ENCODE data around the gene KLHDC4.

The KLHDC4 gene

GRCh38 chr16:87666919-87667318, 98.9 kb downstream of the KLHDC4 start:
- H3K79me2 ChIP-seq (ENCODE audit: insufficient read depth, low read length): no peaks in the 10 kb centered on the region
- H3K4me2 ChIP-seq (ENCODE audit: insufficient read depth, low read length): no peak overlapping the region
- no peak overlapping the region for H3K4me3 ChIP-seq (ENCODE audit: low read depth in 1 of 2, low read length in 2 of 2)
- no peak overlapping the region for H2AFZ ChIP-seq (ENCODE audit: low read depth, low read length)
- ATAC-seq (ENCODE audit: insufficient read depth, low read depth): no peak
- no peaks in the 10 kb centered on the region for H3K4me1 ChIP-seq (ENCODE audit: insufficient read depth, low read length)
- H3K9ac ChIP-seq (ENCODE audit: low read depth, low read length): no peak overlapping the region
- DNase-seq: no peak
- H3K27me3 ChIP-seq (ENCODE audit: insufficient read depth, low read length, poor library complexity): no peaks in the 10 kb centered on the region
- H3K9me3 ChIP-seq (ENCODE audit: insufficient read depth, low read length, severe bottlenecking): no peaks in the 10 kb centered on the region
- H3K36me3 ChIP-seq (ENCODE audit: insufficient read depth, low read length): no peaks in the 10 kb centered on the region
- no peak overlapping the region for H3K27ac ChIP-seq (ENCODE audit: low read length)
- H4K20me1 ChIP-seq (ENCODE audit: insufficient read depth, low read length): no peaks in the 10 kb centered on the region; the same call in none of the 2 replicates
- TF ChIP-seq EZH2 (IDR thresholded peaks at IDR 0.05; ENCODE audit: borderline replicate concordance, low read depth, low read length, severe bottlenecking) (no peak), CTCF (IDR thresholded peaks at IDR 0.05; ENCODE audit: borderline replicate concordance, extremely low read depth, low read length, poor library complexity, severe bottlenecking) (no peak)

- no peaks in the 10 kb centered on the region for H3K36me3 ChIP-seq (ENCODE audit: insufficient read depth, low read length)
- no peaks in the 10 kb centered on the region for H3K27me3 ChIP-seq (ENCODE audit: insufficient read depth, low read length, poor library complexity)
- no peak overlapping the region for H3K4me2 ChIP-seq (ENCODE audit: insufficient read depth, low read length)
- H3K9me3 ChIP-seq (ENCODE audit: insufficient read depth, low read length, severe bottlenecking): no peaks in the 10 kb centered on the region
- TF ChIP-seq EZH2 (IDR thresholded peaks at IDR 0.05; ENCODE audit: borderline replicate concordance, low read depth, low read length, severe bottlenecking) (no peak), CTCF (IDR thresholded peaks at IDR 0.05; ENCODE audit: borderline replicate concordance, extremely low read depth, low read length, poor library complexity, severe bottlenecking) (no peak)
- H3K4me1 ChIP-seq (ENCODE audit: insufficient read depth, low read length): no peaks in the 10 kb centered on the region
- DNase-seq (no peak), ATAC-seq (ENCODE audit: insufficient read depth, low read depth) (no peak)
- H2AFZ ChIP-seq (ENCODE audit: low read depth, low read length): no peak overlapping the region
- H3K27ac ChIP-seq (ENCODE audit: low read length): no peak overlapping the region
- no peaks in the 10 kb centered on the region for H3K79me2 ChIP-seq (ENCODE audit: insufficient read depth, low read length)
- H4K20me1 ChIP-seq (ENCODE audit: insufficient read depth, low read length): peaks cover 8% of the 10 kb centered on the region
- H3K9ac ChIP-seq (ENCODE audit: low read depth, low read length): no peak overlapping the region
- no peak overlapping the region for H3K4me3 ChIP-seq (ENCODE audit: low read depth in 1 of 2, low read length in 2 of 2)
Observed at GRCh38 chr16:87665193-87665592, 100.6 kb downstream of the KLHDC4 start.

GRCh38 chr16:87664792-87665191, 101.0 kb downstream of the KLHDC4 start:
- Histone ChIP-seq H3K9me3 (ENCODE audit: insufficient read depth, low read length, severe bottlenecking) (no peaks in the 10 kb centered on the region), H3K4me1 (ENCODE audit: insufficient read depth, low read length) (no peaks in the 10 kb centered on the region), H3K4me3 (ENCODE audit: low read depth in 1 of 2, low read length in 2 of 2) (no peak overlapping the region), H3K27ac (ENCODE audit: low read length) (no peak overlapping the region), H3K4me2 (ENCODE audit: insufficient read depth, low read length) (no peak overlapping the region), H3K79me2 (ENCODE audit: insufficient read depth, low read length) (no peaks in the 10 kb centered on the region), H3K9ac (ENCODE audit: low read depth, low read length) (no peak overlapping the region), H2AFZ (ENCODE audit: low read depth, low read length) (no peak overlapping the region), H3K36me3 (ENCODE audit: insufficient read depth, low read length) (no peaks in the 10 kb centered on the region), H3K27me3 (ENCODE audit: insufficient read depth, low read length, poor library complexity) (no peaks in the 10 kb centered on the region), H4K20me1 (ENCODE audit: insufficient read depth, low read length) (peaks cover 8% of the 10 kb centered on the region)
- DNase-seq: no peak
- ATAC-seq (ENCODE audit: insufficient read depth, low read depth): no peak
- TF ChIP-seq EZH2 (IDR thresholded peaks at IDR 0.05; ENCODE audit: borderline replicate concordance, low read depth, low read length, severe bottlenecking): no peak

- Histone ChIP-seq H3K27me3 (ENCODE audit: insufficient read depth, low read length, poor library complexity) (no peaks in the 10 kb centered on the region), H3K4me2 (ENCODE audit: insufficient read depth, low read length) (no peak overlapping the region), H3K79me2 (ENCODE audit: insufficient read depth, low read length) (no peaks in the 10 kb centered on the region), H3K4me3 (ENCODE audit: low read depth in 1 of 2, low read length in 2 of 2) (no peak overlapping the region), H4K20me1 (ENCODE audit: insufficient read depth, low read length) (peaks cover 8% of the 10 kb centered on the region), H3K9me3 (ENCODE audit: insufficient read depth, low read length, severe bottlenecking) (no peaks in the 10 kb centered on the region), H3K9ac (ENCODE audit: low read depth, low read length) (no peak overlapping the region), H2AFZ (ENCODE audit: low read depth, low read length) (no peak overlapping the region), H3K4me1 (ENCODE audit: insufficient read depth, low read length) (no peaks in the 10 kb centered on the region), H3K36me3 (ENCODE audit: insufficient read depth, low read length) (no peaks in the 10 kb centered on the region), H3K27ac (ENCODE audit: low read length) (no peak overlapping the region)
- DNase-seq (no peak), ATAC-seq (ENCODE audit: insufficient read depth, low read depth) (no peak)
- TF ChIP-seq EZH2 (IDR thresholded peaks at IDR 0.05; ENCODE audit: borderline replicate concordance, low read depth, low read length, severe bottlenecking) (no peak), CTCF (IDR thresholded peaks at IDR 0.05; ENCODE audit: borderline replicate concordance, extremely low read depth, low read length, poor library complexity, severe bottlenecking) (peak; percentile 5)
Observed at GRCh38 chr16:87662254-87663204, 103.3 kb downstream of the KLHDC4 start.

All from DND-41 (cell line).